OCI-LY3 (cell line): Measurements from ENCODE around the gene IRF2.

Source experiments
- EZH2phosphoT487 ChIP-seq: fragments of 200-600 bp; shearing (Covaris generic); IDR thresholded peaks from 2 replicates; pipeline ENCODE4 v1.6.1; 2018; ENCODE audit warnings: antibody characterized with exemption, mixed run types, low read depth
- TF ChIP-seq, protein P1 (sequence below): fragments of 200-600, 300-600 bp; sonication (generic); IDR thresholded peaks from 2 replicates; pipeline ENCODE4 v1.5.1; 2014; ENCODE audit warnings: antibody characterized with exemption, low read length, low read depth

DNA sequence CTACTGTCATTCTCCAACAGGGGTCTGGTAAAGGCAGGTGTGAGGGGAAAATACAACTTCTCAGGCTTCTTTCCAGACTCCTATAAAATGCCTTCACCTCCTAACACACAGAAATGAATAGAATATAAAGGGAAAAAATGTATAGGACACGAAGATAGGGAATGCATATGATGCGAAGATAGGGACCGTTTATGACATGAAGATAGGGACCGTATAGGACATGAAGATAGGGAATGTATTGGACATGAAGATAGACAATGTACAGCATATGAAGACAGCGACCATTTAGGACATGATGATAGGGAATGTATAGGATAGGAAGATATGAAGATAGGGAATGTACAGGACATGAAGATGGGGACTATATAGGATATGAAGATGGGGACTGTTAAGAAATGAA, 10.5 kb downstream of the IRF2 start:
- TF ChIP-seq, protein P1, sequence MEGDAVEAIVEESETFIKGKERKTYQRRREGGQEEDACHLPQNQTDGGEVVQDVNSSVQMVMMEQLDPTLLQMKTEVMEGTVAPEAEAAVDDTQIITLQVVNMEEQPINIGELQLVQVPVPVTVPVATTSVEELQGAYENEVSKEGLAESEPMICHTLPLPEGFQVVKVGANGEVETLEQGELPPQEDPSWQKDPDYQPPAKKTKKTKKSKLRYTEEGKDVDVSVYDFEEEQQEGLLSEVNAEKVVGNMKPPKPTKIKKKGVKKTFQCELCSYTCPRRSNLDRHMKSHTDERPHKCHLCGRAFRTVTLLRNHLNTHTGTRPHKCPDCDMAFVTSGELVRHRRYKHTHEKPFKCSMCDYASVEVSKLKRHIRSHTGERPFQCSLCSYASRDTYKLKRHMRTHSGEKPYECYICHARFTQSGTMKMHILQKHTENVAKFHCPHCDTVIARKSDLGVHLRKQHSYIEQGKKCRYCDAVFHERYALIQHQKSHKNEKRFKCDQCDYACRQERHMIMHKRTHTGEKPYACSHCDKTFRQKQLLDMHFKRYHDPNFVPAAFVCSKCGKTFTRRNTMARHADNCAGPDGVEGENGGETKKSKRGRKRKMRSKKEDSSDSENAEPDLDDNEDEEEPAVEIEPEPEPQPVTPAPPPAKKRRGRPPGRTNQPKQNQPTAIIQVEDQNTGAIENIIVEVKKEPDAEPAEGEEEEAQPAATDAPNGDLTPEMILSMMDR: no peak
- no peak for TF ChIP-seq EZH2phosphoT487
